ENCODE data around the gene EI24. TPM values are rescaled to one million over a fixed set of nuclear protein-coding genes. Genes with fewer than 3 reads are reported as not detected.

EI24 gene
- total RNA-seq, 4 donors from 2014 or later: 53.9 to 107 (median 80.4) TPM

- TF ChIP-seq EP300 (IDR thresholded peaks at IDR 0.05; ENCODE audit: low read depth) (no peak), POLR2AphosphoS5 (IDR thresholded peaks at IDR 0.05) (no peak), POLR2A (IDR thresholded peaks at IDR 0.05) (no peak)
- TF ChIP-seq, protein P1, sequence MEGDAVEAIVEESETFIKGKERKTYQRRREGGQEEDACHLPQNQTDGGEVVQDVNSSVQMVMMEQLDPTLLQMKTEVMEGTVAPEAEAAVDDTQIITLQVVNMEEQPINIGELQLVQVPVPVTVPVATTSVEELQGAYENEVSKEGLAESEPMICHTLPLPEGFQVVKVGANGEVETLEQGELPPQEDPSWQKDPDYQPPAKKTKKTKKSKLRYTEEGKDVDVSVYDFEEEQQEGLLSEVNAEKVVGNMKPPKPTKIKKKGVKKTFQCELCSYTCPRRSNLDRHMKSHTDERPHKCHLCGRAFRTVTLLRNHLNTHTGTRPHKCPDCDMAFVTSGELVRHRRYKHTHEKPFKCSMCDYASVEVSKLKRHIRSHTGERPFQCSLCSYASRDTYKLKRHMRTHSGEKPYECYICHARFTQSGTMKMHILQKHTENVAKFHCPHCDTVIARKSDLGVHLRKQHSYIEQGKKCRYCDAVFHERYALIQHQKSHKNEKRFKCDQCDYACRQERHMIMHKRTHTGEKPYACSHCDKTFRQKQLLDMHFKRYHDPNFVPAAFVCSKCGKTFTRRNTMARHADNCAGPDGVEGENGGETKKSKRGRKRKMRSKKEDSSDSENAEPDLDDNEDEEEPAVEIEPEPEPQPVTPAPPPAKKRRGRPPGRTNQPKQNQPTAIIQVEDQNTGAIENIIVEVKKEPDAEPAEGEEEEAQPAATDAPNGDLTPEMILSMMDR (IDR thresholded peaks at IDR 0.05): no peak
- no peaks in the 10 kb centered on the region for H3K27me3 ChIP-seq
- WGBS, 2 donors (ENCODE audit: low coverage in 1 of 2): 89% methylated on average over 1 of the region's 1 CpG; no CpG with 5 or more reads in 1 of the 2 donors
- no peaks in the 10 kb centered on the region for H3K36me3 ChIP-seq
- no peak overlapping the region for H3K4me3 ChIP-seq
- no peak for DNase-seq
- H3K9me3 ChIP-seq: no peaks in the 10 kb centered on the region
- in situ Hi-C loops (cut with MboI; ENCODE audit: low pct_ligation_motif_present in 1 of 4, low pct_unique_long_range_greater_than_20kb in 1 of 4, low sequenced_read_pairs in 3 of 4) (no loop called here), intact Hi-C loops (cut with DNase I; ENCODE audit: low total_unique reads) (no loop called here)
- H3K4me1 ChIP-seq: no peaks in the 10 kb centered on the region
- H3K27ac ChIP-seq: no peak overlapping the region
Observed at GRCh38 chr11:125561924-125562323, 7.4 kb upstream of the EI24 start.

DNA sequence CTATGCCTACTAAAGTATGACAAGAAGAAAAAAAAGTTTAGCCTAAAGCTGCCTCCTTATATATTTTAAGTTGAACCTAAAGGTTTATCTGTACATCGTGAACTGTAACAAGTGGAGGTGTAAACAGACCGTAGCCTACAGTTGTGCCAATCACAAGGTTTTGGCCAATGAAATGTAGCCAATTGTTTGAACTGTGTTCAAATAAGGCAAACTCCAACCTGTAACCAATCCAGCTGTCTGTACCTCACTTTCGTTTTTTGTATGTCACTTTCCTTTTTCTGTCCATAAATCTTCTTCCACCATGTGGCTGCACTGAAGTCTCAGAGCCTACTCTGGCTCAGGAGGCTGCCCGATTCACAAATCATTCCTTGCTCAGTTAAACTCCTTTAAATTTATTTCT is 6.8 kb upstream of the EI24 start:
- no peaks in the 10 kb centered on the region for H3K36me3 ChIP-seq
- H3K9me3 ChIP-seq: no peaks in the 10 kb centered on the region
- DNase-seq: no peak
- no peaks in the 10 kb centered on the region for H3K27me3 ChIP-seq
- TF ChIP-seq POLR2A (IDR thresholded peaks at IDR 0.05) (no peak), POLR2AphosphoS5 (IDR thresholded peaks at IDR 0.05) (no peak), EP300 (IDR thresholded peaks at IDR 0.05; ENCODE audit: low read depth) (no peak)
- TF ChIP-seq, protein P1 (IDR thresholded peaks at IDR 0.05): no peak
- H3K27ac ChIP-seq: no peak overlapping the region
- 69% methylated on average over 4 of the region's 4 CpGs for WGBS, 2 donors (ENCODE audit: low coverage in 1 of 2)
- intact Hi-C loops (cut with DNase I; ENCODE audit: low total_unique reads) (no loop called here), in situ Hi-C loops (cut with MboI; ENCODE audit: low pct_ligation_motif_present in 1 of 4, low pct_unique_long_range_greater_than_20kb in 1 of 4, low sequenced_read_pairs in 3 of 4) (no loop called here)
- no peaks in the 10 kb centered on the region for H3K4me1 ChIP-seq
- no peak overlapping the region for H3K4me3 ChIP-seq

DNA sequence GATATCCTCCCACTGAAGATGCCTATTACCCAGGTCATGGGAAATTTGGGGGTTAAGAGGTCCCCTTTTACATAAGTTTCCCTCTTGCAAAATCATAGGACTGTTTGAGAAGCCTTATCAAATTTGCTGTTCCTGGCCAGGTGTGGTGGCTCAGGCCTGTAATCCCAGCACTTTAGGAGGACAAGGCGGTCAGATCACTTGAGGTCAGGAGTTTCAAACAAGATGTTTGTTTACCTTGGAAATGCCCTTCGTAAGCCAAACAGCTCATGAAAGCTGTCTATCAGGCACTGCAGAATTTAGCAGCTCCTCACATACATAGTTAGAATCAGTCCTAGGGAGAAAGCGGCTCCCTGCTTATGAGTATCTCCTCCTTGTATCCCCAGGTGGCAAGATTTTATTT is 4.9 kb upstream of the EI24 start:
- Histone ChIP-seq H3K4me1 (peaks cover 0 to 5% (median 2%) of the 10 kb centered on the region in 4 donors), H3K4me3 (no peak overlapping the region), H3K9me3 (no peaks in the 10 kb centered on the region), H3K27ac (no peak overlapping the region), H3K27me3 (no peaks in the 10 kb centered on the region), H3K36me3 (no peaks in the 10 kb centered on the region)
- WGBS, 2 donors (ENCODE audit: low coverage in 1 of 2): 63 to 68% methylated on average over 3 of the region's 3 CpGs
- intact Hi-C loops (cut with DNase I; ENCODE audit: low total_unique reads) (no loop called here), in situ Hi-C loops (cut with MboI; ENCODE audit: low pct_ligation_motif_present in 1 of 4, low pct_unique_long_range_greater_than_20kb in 1 of 4, low sequenced_read_pairs in 3 of 4) (no loop called here)
- TF ChIP-seq POLR2A (IDR thresholded peaks at IDR 0.05): no peak
- TF ChIP-seq, protein P1 (IDR thresholded peaks at IDR 0.05): no peak
- TF ChIP-seq POLR2AphosphoS5 (IDR thresholded peaks at IDR 0.05): no peak
- no peak for TF ChIP-seq EP300 (IDR thresholded peaks at IDR 0.05; ENCODE audit: low read depth)
- no peak for DNase-seq

DNA sequence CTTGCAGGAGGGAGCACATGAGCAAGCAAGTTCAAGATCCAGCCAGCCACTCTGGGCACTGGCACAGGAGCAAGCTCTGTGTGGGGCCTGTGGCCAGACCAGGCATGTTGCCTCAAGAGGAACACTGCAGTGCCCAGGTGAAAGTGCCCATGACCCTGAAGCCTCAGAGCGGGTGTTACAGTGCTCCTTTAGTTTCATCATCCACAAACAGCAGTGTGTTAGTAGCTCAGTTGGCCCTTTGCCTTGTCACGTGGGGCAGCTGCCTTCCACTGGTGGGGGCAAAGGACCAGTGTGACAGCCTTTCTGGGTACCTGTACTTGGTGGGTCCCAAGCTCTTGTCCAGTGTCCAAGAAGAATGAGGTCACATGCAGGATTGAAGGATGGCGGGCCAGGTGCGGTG is 3.0 kb upstream of the EI24 start:
- intact Hi-C loops (cut with DNase I; ENCODE audit: low total_unique reads): loop anchor here (5.0 kb wide), 1 partner anchor 306 kb away; no protein-coding TSS in a partner anchor
- 90 to 100% methylated on average over 3 to 4 of the region's 4 CpGs for WGBS, 2 donors (ENCODE audit: low coverage in 1 of 2)
- H3K36me3 ChIP-seq: no peaks in the 10 kb centered on the region
- TF ChIP-seq POLR2A (IDR thresholded peaks at IDR 0.05): no peak
- no peak for TF ChIP-seq EP300 (IDR thresholded peaks at IDR 0.05; ENCODE audit: low read depth)
- TF ChIP-seq, protein P1 (IDR thresholded peaks at IDR 0.05): no peak
- no peak for TF ChIP-seq POLR2AphosphoS5 (IDR thresholded peaks at IDR 0.05)
- H3K4me1 ChIP-seq: peaks cover 5 to 17% (median 9%) of the 10 kb centered on the region in 4 donors
- no peak overlapping the region for H3K4me3 ChIP-seq
- no peak overlapping the region for H3K27ac ChIP-seq
- H3K9me3 ChIP-seq: no peaks in the 10 kb centered on the region
- no peaks in the 10 kb centered on the region for H3K27me3 ChIP-seq
- in situ Hi-C loops (cut with MboI; ENCODE audit: low pct_ligation_motif_present in 1 of 4, low pct_unique_long_range_greater_than_20kb in 1 of 4, low sequenced_read_pairs in 3 of 4): no loop called here
- DNase-seq: no peak
